DMS79 (cell line): Measurements from ENCODE around the gene DUSP12.
"Not testable (repeated sequence)": the region's sequence is repeated elsewhere in the genome, so short reads cannot be mapped to it uniquely, and the experiment has no call there.

Experiments
- DNase-seq: peaks from one replicate; lab custom pipeline; 2025; lab: John Stamatoyannopoulos, UW

Gene DUSP12

GRCh38 chr1:161749509-161750407, at the start of gene DUSP12:
DUSP12 (plus strand) TSS chr1:161749786; CDS start chr1:161749802, 16 bp downstream.
- DNase-seq = peak; percentile 92

- DNase-seq = no peak
Observed at GRCh38 chr1:161702250-161702649, 47.3 kb upstream of the DUSP12 start.

- no peak for DNase-seq
Observed at GRCh38 chr1:161705537-161705936, 44.0 kb upstream of the DUSP12 start.

- no peak for DNase-seq
Observed at GRCh38 chr1:161706113-161706481, 43.5 kb upstream of the DUSP12 start.

- DNase-seq = no peak
Observed at GRCh38 chr1:161706482-161707347, 42.9 kb upstream of the DUSP12 start, which contains the start of gene FCRLA. FCRLA (plus strand) TSS chr1:161707229; CDS start chr1:161707265, 36 bp downstream.

- no peak for DNase-seq
Observed at GRCh38 chr1:161707503-161707902, 42.1 kb upstream of the DUSP12 start.

- DNase-seq = no peak
Observed at GRCh38 chr1:161709373-161709772, 40.2 kb upstream of the DUSP12 start.

GRCh38 chr1:161710560-161710959, 39.0 kb upstream of the DUSP12 start:
- DNase-seq = no peak

GRCh38 chr1:161718559-161719324, 30.8 kb upstream of the DUSP12 start:
- no peak for DNase-seq

- DNase-seq = no peak
Observed at GRCh38 chr1:161719325-161719611, 30.3 kb upstream of the DUSP12 start.

- no peak for DNase-seq
Observed at GRCh38 chr1:161720422-161720821, 29.2 kb upstream of the DUSP12 start.

GRCh38 chr1:161720956-161721737, 28.4 kb upstream of the DUSP12 start, which contains the start of gene FCRLB:
FCRLB (plus strand) TSS chr1:161721544; CDS start chr1:161722673, 1,129 bp downstream.
- no peak for DNase-seq

GRCh38 chr1:161721738-161722343, 27.7 kb upstream of the DUSP12 start:
- no peak for DNase-seq

- DNase-seq = no peak
Observed at GRCh38 chr1:161722406-161722805, 27.2 kb upstream of the DUSP12 start.

GRCh38 chr1:161723459-161724141, 26.0 kb upstream of the DUSP12 start:
- DNase-seq = no peak

GRCh38 chr1:161725258-161725907, 24.2 kb upstream of the DUSP12 start:
- DNase-seq = not testable (repeated sequence)

- peak; percentile 13 for DNase-seq
Observed at GRCh38 chr1:161725908-161726472, 23.6 kb upstream of the DUSP12 start.

- no peak for DNase-seq
Observed at GRCh38 chr1:161726473-161727255, 22.9 kb upstream of the DUSP12 start.
